ENCODE results near the gene GPSM3. TPM values are rescaled to one million over a fixed set of nuclear protein-coding genes. Genes with fewer than 3 reads are reported as not detected.

GPSM3 gene
- total RNA-seq, 1 experiment from 2014 or later: 4.8 TPM

GRCh38 chr6:32152769-32153563 is 39.5 kb downstream of the GPSM3 start:
- Histone ChIP-seq H3K27me3 (replicated peaks; ENCODE audit: insufficient read depth, low read depth, low read length, poor library complexity) (no peaks in the 10 kb centered on the region), H3K4me1 (ENCODE audit: insufficient read depth, low read length, poor library complexity, severe bottlenecking) (peaks cover 24% of the 10 kb centered on the region), H3K9me3 (ENCODE audit: low read depth, low read length, poor library complexity, severe bottlenecking) (no peaks in the 10 kb centered on the region), H3K36me3 (ENCODE audit: insufficient read depth, low read length, poor library complexity, severe bottlenecking) (peaks cover 22% of the 10 kb centered on the region), H3K4me3 (ENCODE audit: low read depth, low read length, poor library complexity, severe bottlenecking) (peak overlapping the region; percentile 75), H3K27ac (ENCODE audit: low read depth, low read length, poor library complexity, severe bottlenecking) (peak overlapping the region; percentile 90)
- TSS peak; percentile 56 for BruUV-seq (replicated peaks)
- TF ChIP-seq EZH2 (IDR thresholded peaks at IDR 0.05; ENCODE audit: borderline replicate concordance, low read depth, low read length, poor library complexity, severe bottlenecking) (no peak), CTCF (conservative IDR thresholded peaks at IDR 0.05; ENCODE audit: low read depth, low read length) (no peak)
- intact Hi-C loops (cut with micrococcal nuclease; ENCODE audit: unreplicated experiment): no loop called here
- ChIA-PET POLR2A (ENCODE audit: low non-redundant PET) (no interaction called here), CTCF (no interaction called here)
- DNase-seq (ENCODE audit: low spot score): no peak

GRCh38 chr6:32151863-32152768 is 40.3 kb downstream of the GPSM3 start, which contains the start of gene PRRT1:
PRRT1 (minus strand) TSS chr6:32151939; CDS start chr6:32151827, 112 bp downstream.
- no peak for TF ChIP-seq EZH2 (IDR thresholded peaks at IDR 0.05; ENCODE audit: borderline replicate concordance, low read depth, low read length, poor library complexity, severe bottlenecking)
- no peak for TF ChIP-seq CTCF (conservative IDR thresholded peaks at IDR 0.05; ENCODE audit: low read depth, low read length)
- H3K4me3 ChIP-seq (ENCODE audit: low read depth, low read length, poor library complexity, severe bottlenecking): peak within 1 kb of the TSS; percentile 75
- no peaks in the 10 kb centered on the region for H3K27me3 ChIP-seq (replicated peaks; ENCODE audit: insufficient read depth, low read depth, low read length, poor library complexity)
- DNase-seq (ENCODE audit: low spot score): no peak
- no TSS peak for BruUV-seq (replicated peaks)
- H3K36me3 ChIP-seq (ENCODE audit: insufficient read depth, low read length, poor library complexity, severe bottlenecking): peaks cover 14% of the 10 kb centered on the region
- ChIA-PET POLR2A (ENCODE audit: low non-redundant PET) (no interaction called here), CTCF (no interaction called here)
- peaks cover 24% of the 10 kb centered on the region for H3K4me1 ChIP-seq (ENCODE audit: insufficient read depth, low read length, poor library complexity, severe bottlenecking)
- intact Hi-C loops (cut with micrococcal nuclease; ENCODE audit: unreplicated experiment): no loop called here
- no peaks in the 10 kb centered on the region for H3K9me3 ChIP-seq (ENCODE audit: low read depth, low read length, poor library complexity, severe bottlenecking)
- H3K27ac ChIP-seq (ENCODE audit: low read depth, low read length, poor library complexity, severe bottlenecking): peak within 1 kb of the TSS; percentile 90

- H3K9me3 ChIP-seq (ENCODE audit: low read depth, low read length, poor library complexity, severe bottlenecking): no peaks in the 10 kb centered on the region
- ChIA-PET POLR2A (ENCODE audit: low non-redundant PET) (no interaction called here), CTCF (no interaction called here)
- H3K4me1 ChIP-seq (ENCODE audit: insufficient read depth, low read length, poor library complexity, severe bottlenecking): peaks cover 24% of the 10 kb centered on the region
- no TSS peak for BruUV-seq (replicated peaks)
- peaks cover 6% of the 10 kb centered on the region for H3K36me3 ChIP-seq (ENCODE audit: insufficient read depth, low read length, poor library complexity, severe bottlenecking)
- no peak for DNase-seq (ENCODE audit: low spot score)
- H3K27ac ChIP-seq (ENCODE audit: low read depth, low read length, poor library complexity, severe bottlenecking): no peak overlapping the region
- no peak overlapping the region for H3K4me3 ChIP-seq (ENCODE audit: low read depth, low read length, poor library complexity, severe bottlenecking)
- no peaks in the 10 kb centered on the region for H3K27me3 ChIP-seq (replicated peaks; ENCODE audit: insufficient read depth, low read depth, low read length, poor library complexity)
- intact Hi-C loops (cut with micrococcal nuclease; ENCODE audit: unreplicated experiment): no loop called here
- TF ChIP-seq EZH2 (IDR thresholded peaks at IDR 0.05; ENCODE audit: borderline replicate concordance, low read depth, low read length, poor library complexity, severe bottlenecking): no peak
- no peak for TF ChIP-seq CTCF (conservative IDR thresholded peaks at IDR 0.05; ENCODE audit: low read depth, low read length)
Measured at GRCh38 chr6:32151181-32151862, 41.1 kb downstream of the GPSM3 start.

Data from A673 (cell line).